HepG2 (cell line): ENCODE results near the gene CCDC57. TPM values are rescaled to one million over a fixed set of nuclear protein-coding genes. Genes with fewer than 3 reads are reported as not detected.

Experiments
- AGO2 ChIP-seq: fragments of 200-400 bp; formaldehyde crosslinking; optimal IDR thresholded peaks from 2 replicates; pipeline ENCODE3; 2017; ENCODE audit warnings: mild to moderate bottlenecking, low read depth, low read length, moderate library complexity
- BRD4 ChIP-seq: sonication (generic); formaldehyde crosslinking; IDR thresholded peaks from 2 replicates; pipeline ENCODE4 v1.4.0; 2020; ENCODE audit warnings: missing genetic modification reagents
- CSRNP2 ChIP-seq: sonication (generic); formaldehyde crosslinking; conservative IDR thresholded peaks from 2 replicates; pipeline ENCODE4 v1.8.0; 2022; ENCODE audit warnings: low read depth, missing genetic modification reagents
- HCFC1 ChIP-seq: fragments of 150-350 bp; IDR thresholded peaks from 2 replicates; pipeline ENCODE4 v1.6.1; 2014; ENCODE audit warnings: low read depth, low read length
- HNF4G ChIP-seq, 2 experiments: sonication (generic) in 1 of 2; formaldehyde crosslinking in 1 of 2; IDR thresholded peaks; 2 replicates each; pipeline versions ENCODE4 v1.4.0 to v1.6.1; 2011 to 2020; ENCODE audit warnings: borderline replicate concordance in 2 of 2, low read depth in 2 of 2, mild to moderate bottlenecking in 2 of 2, low read length in 1 of 2, missing genetic modification reagents in 1 of 2, moderate library complexity in 1 of 2
- LBX2 ChIP-seq: sonication (generic); formaldehyde crosslinking; IDR thresholded peaks from 2 replicates; pipeline ENCODE4 v1.5.0; 2020; ENCODE audit warnings: missing genetic modification reagents, mild to moderate bottlenecking, borderline replicate concordance
- MED1 ChIP-seq: sonication (generic); formaldehyde crosslinking; IDR thresholded peaks from 2 replicates; pipeline ENCODE4 v1.4.0; 2020; ENCODE audit warnings: missing genetic modification reagents
- MTA1 ChIP-seq: sonication (generic); formaldehyde crosslinking; IDR thresholded peaks from 2 replicates; pipeline ENCODE4 v1.4.0; 2020; ENCODE audit warnings: missing genetic modification reagents, mild to moderate bottlenecking, borderline replicate concordance
- NR2F1 ChIP-seq, 2 experiments: fragments of 450-650 bp in 1 of 2; formaldehyde crosslinking in 1 of 2; IDR thresholded peaks; 2 replicates each; pipeline versions ENCODE4 v1.5.0 to v1.6.1; 2016 to 2020; ENCODE audit warnings: mild to moderate bottlenecking in 1 of 2, missing compliant biosample characterization in 1 of 2, missing genetic modification reagents in 1 of 2, moderate library complexity in 1 of 2
- PHF5A ChIP-seq: IDR thresholded peaks from one replicate; pipeline ENCODE4 v1.6.1; 2018; ENCODE audit warnings: low read depth, missing genetic modification reagents; ENCODE audit not compliant: unreplicated experiment
- PHF8 ChIP-seq: sonication (generic); formaldehyde crosslinking; IDR thresholded peaks from 2 replicates; pipeline ENCODE4 v1.5.0; 2020; ENCODE audit warnings: missing genetic modification reagents
- POGK ChIP-seq: sonication (generic); formaldehyde crosslinking; conservative IDR thresholded peaks from 2 replicates; pipeline ENCODE4 v1.8.0; 2022; ENCODE audit warnings: mild to moderate bottlenecking, moderate library complexity, missing genetic modification reagents
- POGZ ChIP-seq: sonication (generic); formaldehyde crosslinking; IDR thresholded peaks from 2 replicates; pipeline ENCODE4 v1.4.0; 2020; ENCODE audit warnings: mild to moderate bottlenecking, missing genetic modification reagents
- SCMH1 ChIP-seq: sonication (generic); formaldehyde crosslinking; IDR thresholded peaks from 2 replicates; pipeline ENCODE4 v1.9.0; 2021; ENCODE audit warnings: missing genetic modification reagents, mild to moderate bottlenecking, borderline replicate concordance
- SMARCC2 ChIP-seq: fragments of 450-650 bp; IDR thresholded peaks from 2 replicates; pipeline ENCODE4 v1.6.1; 2017; ENCODE audit warnings: antibody characterized with exemption, mild to moderate bottlenecking
- TCF12 ChIP-seq, 2 experiments: fragments of 450-650 bp in 1 of 2; sonication (generic) in 1 of 2; formaldehyde crosslinking in 1 of 2; IDR thresholded peaks; 2 replicates each; pipeline versions ENCODE4 v1.6.1 to v1.8.0; 2017 to 2022; ENCODE audit warnings: antibody characterized with exemption in 1 of 2, mild to moderate bottlenecking in 1 of 2, missing genetic modification reagents in 1 of 2, moderate library complexity in 1 of 2
- ZFP91 ChIP-seq: sonication (generic); formaldehyde crosslinking; IDR thresholded peaks from 2 replicates; pipeline ENCODE4 v1.9.0; 2022; ENCODE audit warnings: missing genetic modification reagents, mild to moderate bottlenecking, borderline replicate concordance
- ZMYM4 ChIP-seq: sonication (generic); formaldehyde crosslinking; IDR thresholded peaks from 2 replicates; pipeline ENCODE4 v1.8.1; 2023; ENCODE audit warnings: mild to moderate bottlenecking, missing genetic modification reagents
- ZNF572 ChIP-seq: sonication (generic); formaldehyde crosslinking; IDR thresholded peaks from 2 replicates; pipeline ENCODE4 v1.5.1; 2020; ENCODE audit warnings: mild to moderate bottlenecking, missing genetic modification reagents
- ZNF605 ChIP-seq: sonication (generic); formaldehyde crosslinking; IDR thresholded peaks from 2 replicates; pipeline ENCODE4 v1.8.0; 2022; ENCODE audit warnings: mild to moderate bottlenecking, missing genetic modification reagents
- ZNF773 ChIP-seq: sonication (generic); formaldehyde crosslinking; IDR thresholded peaks from 2 replicates; pipeline ENCODE4 v1.4.0; 2020; ENCODE audit warnings: missing genetic modification reagents, borderline replicate concordance
- ZSCAN9 ChIP-seq: IDR thresholded peaks from 2 replicates; pipeline ENCODE4 v1.6.1; 2016; ENCODE audit warnings: borderline replicate concordance
- polyA plus RNA-seq, 8 experiments: library from polyadenylated mRNA; depleted of rRNA in 3 of 8; stranded (reverse) in 7 of 8; unstranded in 1 of 8; fragments of >200 nt; fragmentation: Illumina TruSeq in 4 of 8; extraction: Trizol in 4 of 8; gene quantifications; 2 replicates each; pipeline versions ENCODE4 v1.2.1 to v1.2.3, GENCODE V29; 2011 to 2016; ENCODE audit warnings: low read depth in 4 of 8, missing spikeins in 1 of 8, mixed read lengths in 1 of 8; ENCODE audit not compliant: insufficient read depth in 1 of 8
- total RNA-seq, 5 experiments: library from RNA; depleted of rRNA; stranded (reverse); fragments of >200 nt; fragmentation: Illumina TruSeq; extraction: Trizol; gene quantifications; 2 replicates each; pipeline ENCODE4 v1.2.3, GENCODE V29; 2016; ENCODE audit warnings: low read depth in 1 of 5

Gene CCDC57
- total and polyA plus RNA-seq, 2 of the 13 experiments (the other 11 are each of a cell fraction or from before 2014, with no cell fraction given), result 59.3 to 59.9 TPM

- TF ChIP-seq PHF5A (CRISPR knock-in tag) (peak; percentile 15), ZNF572 (no peak; the same call in 1 of the 2 replicates), CSRNP2 (CRISPR knock-in tag) (no peak), MTA1 (CRISPR knock-in tag) (no peak), ZMYM4 (CRISPR knock-in tag) (peak; percentile 46), LBX2 (CRISPR knock-in tag) (0 out of 2 replicates have a peak, but pooled peaks have one; percentile 56), BRD4 (CRISPR knock-in tag) (0 out of 2 replicates have a peak, but pooled peaks have one; percentile 22), AGO2 (peak; percentile 67), HCFC1 (no peak), NR2F1 (CRISPR knock-in tag; IDR thresholded peaks at IDR 0.05) (no peak), ZNF773 (0 out of 2 replicates have a peak, but pooled peaks have one; percentile 72), ZSCAN9 (no peak; the same call in 1 of the 2 replicates), SMARCC2 (no peak), HNF4G (IDR thresholded peaks at IDR 0.05; ENCODE audit: borderline replicate concordance, low read depth, low read length) (no peak), HNF4G (CRISPR knock-in tag; IDR thresholded peaks at IDR 0.05; ENCODE audit: borderline replicate concordance, low read depth) (no peak), SCMH1 (CRISPR knock-in tag) (no peak), MED1 (peak; percentile 20; the same call in 1 of the 2 replicates), ZNF605 (CRISPR knock-in tag) (no peak), ZFP91 (CRISPR knock-in tag) (peak; percentile 14; the same call in 1 of the 2 replicates), TCF12 (IDR thresholded peaks at IDR 0.05) (no peak), TCF12 (CRISPR knock-in tag; IDR thresholded peaks at IDR 0.05) (no peak), POGZ (CRISPR knock-in tag) (0 out of 2 replicates have a peak, but pooled peaks have one; percentile 1), POGK (peak; percentile 68; the same call in 1 of the 2 replicates), PHF8 (CRISPR knock-in tag) (no peak)
Observed at GRCh38 chr17:82241926-82242697, 29.5 kb upstream of the CCDC57 start (continued).
